NT2/D1 (cell line): ENCODE results near the gene CTDP1.

Source experiments
- DNase-seq: peaks from one replicate; pipeline ENCODE4 v3.0.0-alpha.2; 2011; ENCODE audit warnings: low read depth, low spot score
- H3K27me3 ChIP-seq: 2 replicates; pipeline ENCODE4 v1.6.0; 2011; ENCODE audit warnings: mild to moderate bottlenecking; ENCODE audit not compliant: insufficient read length, insufficient read depth
- H3K36me3 ChIP-seq: 2 replicates; pipeline ENCODE4 v1.6.1; 2011; ENCODE audit warnings: mild to moderate bottlenecking, low read length, mixed read lengths; ENCODE audit not compliant: insufficient read depth, insufficient read length
- H3K4me1 ChIP-seq: 2 replicates; pipeline ENCODE4 v1.5.1; 2011; ENCODE audit not compliant: insufficient read depth, insufficient read length
- H3K4me3 ChIP-seq: 2 replicates; pipeline ENCODE4 v1.5.1; 2011; ENCODE audit warnings: low read depth; ENCODE audit not compliant: insufficient read length
- H3K9ac ChIP-seq: 2 replicates; pipeline ENCODE4 v1.6.0; 2011; ENCODE audit warnings: low read depth; ENCODE audit not compliant: insufficient read length
- H3K9me3 ChIP-seq: 2 replicates; pipeline ENCODE4 v1.5.1; 2011; ENCODE audit warnings: mild to moderate bottlenecking, low read length; ENCODE audit not compliant: insufficient read depth
- SUZ12 ChIP-seq: IDR thresholded peaks from 2 replicates; pipeline ENCODE4 v1.6.1; 2011; ENCODE audit not compliant: insufficient read length, insufficient read depth; ENCODE audit errors: extremely low read depth
- YY1 ChIP-seq: IDR thresholded peaks from 2 replicates; pipeline ENCODE4 v1.6.1; 2011; ENCODE audit not compliant: insufficient read length, insufficient read depth
- ZNF274 ChIP-seq: IDR thresholded peaks from 2 replicates; pipeline ENCODE4 v1.6.1; 2011; ENCODE audit warnings: mild to moderate bottlenecking, low read depth, low read length

Gene CTDP1

DNA sequence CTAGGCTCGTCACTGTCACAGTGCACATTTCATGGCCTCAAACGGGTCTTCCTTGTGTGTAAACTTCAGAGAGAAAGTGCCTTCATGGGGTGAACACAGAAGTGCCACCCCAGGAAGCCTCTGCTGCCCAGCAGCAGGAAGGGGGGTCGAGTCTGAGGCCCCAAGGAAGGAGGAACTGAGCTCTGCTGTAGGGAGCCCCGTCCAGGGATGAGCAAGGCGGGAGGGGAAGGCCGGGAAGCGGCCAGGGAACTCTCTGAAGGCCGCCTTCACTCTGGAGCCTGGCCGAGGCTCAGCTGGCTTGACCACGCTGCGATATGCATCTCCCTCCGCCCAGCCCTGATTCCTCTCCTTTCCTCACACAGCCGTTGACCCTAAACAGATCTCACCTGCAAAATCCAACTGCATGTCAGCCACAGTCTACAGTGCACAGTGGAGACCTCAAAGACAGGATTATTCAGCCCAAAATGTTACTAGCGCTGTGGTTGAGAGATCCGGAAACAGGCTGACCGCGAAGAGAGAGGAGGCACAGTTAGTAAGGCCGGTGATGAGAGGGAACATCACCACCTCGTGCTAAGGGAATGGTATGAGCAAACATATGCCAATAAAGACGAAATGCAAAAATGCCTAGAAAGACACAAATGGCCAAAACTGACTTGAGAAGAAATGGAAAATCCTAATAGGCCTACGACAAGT, 34.2 kb upstream of the CTDP1 start:
- no peak for DNase-seq
- Histone ChIP-seq H3K4me3 (no peak overlapping the region), H3K4me1 (no peaks in the 10 kb centered on the region), H3K27me3 (no peaks in the 10 kb centered on the region), H3K9ac (no peak overlapping the region), H3K9me3 (no peaks in the 10 kb centered on the region), H3K36me3 (no peaks in the 10 kb centered on the region)
- TF ChIP-seq ZNF274 (no peak), YY1 (no peak), SUZ12 (no peak)

DNA sequence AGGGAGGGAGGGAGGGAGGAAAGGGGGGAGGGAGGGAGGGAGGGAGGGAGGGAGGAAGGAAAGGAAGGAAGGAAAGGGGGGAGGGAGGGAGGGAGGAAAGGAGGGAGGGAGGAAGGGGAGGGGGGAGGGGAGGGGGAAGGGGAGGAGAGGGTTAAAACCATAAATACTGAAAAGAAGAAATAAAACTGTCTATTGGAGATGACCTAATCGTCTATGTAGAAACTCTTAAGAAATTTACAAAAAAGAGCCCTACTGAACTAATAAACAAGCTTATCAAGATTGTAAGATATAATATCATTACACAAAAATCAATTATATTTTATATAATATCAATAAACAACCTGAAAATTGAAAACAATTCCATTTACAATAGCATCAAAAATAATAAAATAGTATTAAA, 32.3 kb upstream of the CTDP1 start:
- Histone ChIP-seq H3K27me3 (no peaks in the 10 kb centered on the region), H3K4me1 (no peaks in the 10 kb centered on the region), H3K4me3 (no peak overlapping the region), H3K9ac (no peak overlapping the region), H3K9me3 (no peaks in the 10 kb centered on the region), H3K36me3 (no peaks in the 10 kb centered on the region)
- DNase-seq: no peak
- no peak for TF ChIP-seq ZNF274
- TF ChIP-seq YY1: no peak
- TF ChIP-seq SUZ12: no peak

DNA sequence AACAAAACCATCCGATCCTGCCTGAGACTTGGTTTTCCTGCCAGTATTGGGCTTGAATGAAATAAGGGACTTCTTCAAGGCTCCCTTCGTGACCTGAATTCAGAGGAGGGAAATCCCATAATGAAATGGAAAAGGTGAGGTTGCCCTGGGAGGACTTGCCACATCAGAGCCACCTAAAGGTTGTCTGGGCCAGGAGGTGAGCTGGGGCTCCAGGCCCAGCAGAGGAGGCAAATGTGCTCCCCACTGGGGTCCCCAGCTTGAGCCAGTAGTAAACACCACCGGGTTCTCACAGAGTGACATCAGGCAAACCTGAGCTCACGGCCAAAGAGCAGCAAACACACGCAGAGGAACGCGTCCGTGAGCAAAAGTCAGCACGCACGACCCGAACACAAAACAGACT, 28.6 kb upstream of the CTDP1 start:
- no peaks in the 10 kb centered on the region for H3K36me3 ChIP-seq
- H3K9me3 ChIP-seq: peaks cover 4% of the 10 kb centered on the region
- no peaks in the 10 kb centered on the region for H3K27me3 ChIP-seq
- no peaks in the 10 kb centered on the region for H3K4me1 ChIP-seq
- no peak for DNase-seq
- TF ChIP-seq ZNF274 (no peak), SUZ12 (no peak), YY1 (no peak)
- no peak overlapping the region for H3K9ac ChIP-seq
- H3K4me3 ChIP-seq: no peak overlapping the region

DNA sequence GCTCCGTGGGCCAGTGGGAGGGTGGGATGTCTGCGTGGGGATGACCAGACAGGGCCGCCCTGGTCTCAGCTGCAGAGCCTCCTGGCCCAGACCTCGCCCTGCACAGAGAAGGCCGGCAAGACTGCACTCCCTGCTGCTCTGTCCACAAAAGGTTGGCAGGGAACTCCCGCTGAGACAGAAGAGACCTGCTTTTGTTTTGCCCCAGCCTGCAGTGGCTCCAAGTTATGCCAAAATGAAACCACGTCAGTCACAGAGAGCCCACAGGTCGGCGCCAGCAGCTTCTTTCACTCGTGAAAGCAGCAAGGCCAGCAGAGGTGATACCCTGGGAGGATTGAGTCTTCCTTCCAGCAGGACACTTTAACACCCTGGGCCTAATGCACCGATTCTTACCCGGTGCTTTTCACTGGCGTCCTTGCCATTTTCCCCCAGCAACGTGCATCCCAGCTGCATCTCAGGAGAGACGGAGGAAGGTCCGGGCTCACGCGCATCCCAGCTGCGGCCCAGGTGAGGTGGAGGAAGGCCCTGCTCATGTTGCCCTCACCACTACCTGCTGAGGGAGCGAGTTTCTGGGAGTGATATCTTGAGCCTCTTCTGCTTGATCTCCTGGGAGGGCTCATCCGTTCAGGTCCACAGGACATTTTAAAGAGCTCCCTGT, 22.1 kb upstream of the CTDP1 start:
- H3K4me1 ChIP-seq: peaks cover 6% of the 10 kb centered on the region
- DNase-seq: no peak
- TF ChIP-seq SUZ12 (no peak), ZNF274 (no peak), YY1 (no peak)
- H3K27me3 ChIP-seq: peaks cover 11% of the 10 kb centered on the region
- peaks cover 9% of the 10 kb centered on the region for H3K9me3 ChIP-seq
- H3K36me3 ChIP-seq: no peaks in the 10 kb centered on the region
- H3K9ac ChIP-seq: no peak overlapping the region
- H3K4me3 ChIP-seq: no peak overlapping the region

DNA sequence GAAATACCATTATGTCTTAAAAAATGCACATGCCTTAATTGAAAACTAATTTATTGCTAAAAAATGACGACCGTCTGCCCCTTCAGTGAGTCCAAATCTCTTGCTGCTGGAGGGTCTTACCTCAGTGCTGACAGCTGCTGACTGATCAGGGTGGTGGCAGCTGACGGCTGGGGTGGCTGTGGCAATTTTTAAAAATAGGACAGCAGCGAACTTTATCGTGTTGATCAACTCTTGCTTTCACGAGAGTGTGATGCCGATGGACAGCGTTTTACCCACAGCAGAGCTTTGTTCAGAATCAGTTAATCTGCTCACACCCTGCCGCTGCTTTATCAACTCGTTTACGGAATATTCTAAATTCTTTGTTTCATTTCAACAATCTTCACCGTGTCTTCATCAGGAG, 21.2 kb upstream of the CTDP1 start:
- no peak overlapping the region for H3K4me3 ChIP-seq
- H3K4me1 ChIP-seq: peaks cover 6% of the 10 kb centered on the region
- no peak for DNase-seq
- no peak for TF ChIP-seq SUZ12
- TF ChIP-seq YY1: no peak
- H3K36me3 ChIP-seq: no peaks in the 10 kb centered on the region
- H3K27me3 ChIP-seq: peaks cover 11% of the 10 kb centered on the region
- H3K9ac ChIP-seq: no peak overlapping the region
- peaks cover 9% of the 10 kb centered on the region for H3K9me3 ChIP-seq

DNA sequence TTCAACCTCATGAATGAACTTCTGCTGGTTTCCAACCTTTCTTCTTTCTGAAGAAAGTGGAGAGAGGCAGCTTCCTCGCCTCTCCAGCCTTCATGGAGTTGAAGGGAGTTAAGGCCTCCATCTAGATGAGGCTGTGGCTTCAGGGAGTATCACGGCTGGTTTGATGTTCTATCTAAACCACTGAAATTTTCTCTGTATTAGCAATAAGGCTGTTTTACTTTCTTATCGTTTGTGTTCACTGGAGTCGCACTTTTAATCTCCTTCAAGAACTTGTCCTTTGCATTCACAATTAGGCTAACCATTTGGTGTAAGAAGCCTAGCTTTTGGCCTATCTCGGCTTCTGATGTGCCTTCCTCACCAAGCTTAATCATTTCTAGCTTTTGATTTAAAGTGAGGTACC, 19.9 kb upstream of the CTDP1 start:
- Histone ChIP-seq H3K4me3 (no peak overlapping the region), H3K4me1 (peaks cover 6% of the 10 kb centered on the region), H3K9ac (no peak overlapping the region), H3K27me3 (peaks cover 11% of the 10 kb centered on the region), H3K9me3 (peaks cover 9% of the 10 kb centered on the region), H3K36me3 (no peaks in the 10 kb centered on the region)
- no peak for TF ChIP-seq YY1
- no peak for TF ChIP-seq SUZ12
- no peak for TF ChIP-seq ZNF274
- no peak for DNase-seq

DNA sequence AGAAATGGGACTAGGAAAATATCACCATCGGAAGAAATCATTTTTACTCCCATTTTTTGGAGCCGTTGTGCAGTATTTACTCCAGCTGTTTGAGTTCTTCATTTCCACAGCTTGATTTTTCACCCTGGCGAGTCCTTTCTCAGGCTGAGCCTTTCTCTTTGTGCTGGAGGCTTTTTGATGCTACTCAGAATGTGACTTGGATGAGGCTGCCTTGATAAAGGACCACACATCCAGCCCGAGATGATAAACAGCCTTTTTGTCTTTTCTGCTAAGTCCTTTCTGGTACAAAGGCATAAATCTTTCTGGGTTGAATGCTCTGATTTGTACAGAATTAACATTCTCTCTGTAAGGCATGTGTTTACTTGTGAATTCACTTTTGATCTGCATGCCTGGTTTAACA, 17.6 kb upstream of the CTDP1 start:
- Histone ChIP-seq H3K9ac (no peak overlapping the region), H3K27me3 (peaks cover 11% of the 10 kb centered on the region), H3K9me3 (no peaks in the 10 kb centered on the region), H3K4me1 (peaks cover 2% of the 10 kb centered on the region), H3K4me3 (no peak overlapping the region), H3K36me3 (no peaks in the 10 kb centered on the region)
- TF ChIP-seq ZNF274: no peak
- TF ChIP-seq YY1: no peak
- TF ChIP-seq SUZ12: no peak
- DNase-seq: no peak
